Measurements from ENCODE around the gene SRSF10.
"Not testable (repeated sequence)": the region's sequence is repeated elsewhere in the genome, so short reads cannot be mapped to it uniquely, and the experiment has no call there.

SRSF10 gene

GRCh38 chr1:23960291-23961020, 19.7 kb downstream of the SRSF10 start:
- H3K36me3 Mint-ChIP-seq (ENCODE audit: insufficient read depth), result peaks cover 51% of the 10 kb centered on the region
- peak overlapping the region; percentile 100 for H3K4me3 Mint-ChIP-seq
- DNase-seq (ENCODE audit: low spot score in 2 of 2) (no peak), ATAC-seq (replicated peaks; ENCODE audit: extremely low read depth, poor library complexity, severe bottlenecking) (no peak)
- H3K9me3 Mint-ChIP-seq, result no peaks in the 10 kb centered on the region
- peak overlapping the region; percentile 100 for H3K27ac Mint-ChIP-seq (ENCODE audit: low read depth)
- H3K4me1 Mint-ChIP-seq, result peaks cover 51% of the 10 kb centered on the region
- H3K27me3 Mint-ChIP-seq, result no peaks in the 10 kb centered on the region

GRCh38 chr1:23959461-23960290, 20.5 kb downstream of the SRSF10 start, which contains the start of gene PNRC2:
Gene PNRC2 (plus strand): TSS chr1:23959828. CDS start chr1:23961458, 1,630 bp downstream.
- peak; percentile 86 for ATAC-seq (replicated peaks; ENCODE audit: extremely low read depth, poor library complexity, severe bottlenecking)
- Mint-ChIP-seq H3K27me3 (no peaks in the 10 kb centered on the region), H3K27ac (ENCODE audit: low read depth) (peak within 1 kb of the TSS; percentile 100), H3K9me3 (no peaks in the 10 kb centered on the region), H3K4me3 (peak within 1 kb of the TSS; percentile 100), H3K36me3 (ENCODE audit: insufficient read depth) (peaks cover 51% of the 10 kb centered on the region), H3K4me1 (peaks cover 45% of the 10 kb centered on the region)
- DNase-seq (ENCODE audit: low spot score in 2 of 2), result peak; percentile 92 to 94

DNA sequence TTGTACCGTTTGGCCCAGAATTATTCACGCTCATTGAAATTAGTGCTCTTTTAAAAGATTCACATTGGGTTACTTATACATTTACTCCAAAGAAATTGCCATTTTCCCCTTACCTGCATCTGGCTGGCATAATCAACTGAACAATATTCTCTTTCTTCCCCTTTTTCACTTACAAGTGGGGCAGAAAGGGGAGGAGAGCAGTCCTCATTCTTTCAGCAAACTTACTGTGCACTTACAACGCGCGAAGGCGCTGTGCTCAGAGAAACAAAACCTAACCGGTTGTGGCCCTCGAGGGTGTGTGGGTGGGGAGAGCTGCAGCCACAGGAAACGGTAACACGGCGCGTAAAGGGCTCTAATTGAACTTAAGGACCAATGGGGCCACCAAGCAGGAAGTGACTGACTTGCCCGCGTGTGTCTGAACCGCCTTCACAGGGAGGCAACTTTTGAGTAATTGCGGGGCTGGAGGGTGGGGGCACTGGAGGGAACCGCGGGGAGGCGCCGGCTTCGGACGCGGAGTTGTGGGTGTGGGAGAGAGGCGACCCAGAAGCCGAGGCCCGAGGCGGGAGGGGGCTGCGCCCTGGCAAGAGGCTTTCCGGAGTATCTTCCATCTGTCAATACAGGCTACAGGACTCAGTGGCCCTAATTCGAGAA, 21.2 kb downstream of the SRSF10 start:
- Mint-ChIP-seq H3K9me3 (no peaks in the 10 kb centered on the region), H3K36me3 (ENCODE audit: insufficient read depth) (peaks cover 45% of the 10 kb centered on the region), H3K4me3 (peak overlapping the region; percentile 100), H3K27me3 (no peaks in the 10 kb centered on the region), H3K27ac (ENCODE audit: low read depth) (peak overlapping the region; percentile 100), H3K4me1 (peaks cover 38% of the 10 kb centered on the region)
- DNase-seq (ENCODE audit: low spot score in 2 of 2) (peak; percentile 75 to 91), ATAC-seq (replicated peaks; ENCODE audit: extremely low read depth, poor library complexity, severe bottlenecking) (peak; percentile 90)

GRCh38 chr1:23958040-23958809, 21.9 kb downstream of the SRSF10 start:
- Mint-ChIP-seq H3K36me3 (ENCODE audit: insufficient read depth) (peaks cover 40% of the 10 kb centered on the region), H3K4me3 (peak overlapping the region; percentile 100), H3K27ac (ENCODE audit: low read depth) (peak overlapping the region; percentile 100), H3K4me1 (peaks cover 34% of the 10 kb centered on the region)
- H3K9me3 Mint-ChIP-seq; H3K27me3 Mint-ChIP-seq; DNase-seq (ENCODE audit: low spot score in 2 of 2); ATAC-seq (replicated peaks; ENCODE audit: extremely low read depth, poor library complexity, severe bottlenecking): not testable (repeated sequence)

- Mint-ChIP-seq H3K27ac (ENCODE audit: low read depth) (peak overlapping the region; percentile 100), H3K36me3 (ENCODE audit: insufficient read depth) (peaks cover 33% of the 10 kb centered on the region), H3K4me1 (peaks cover 34% of the 10 kb centered on the region), H3K27me3 (no peaks in the 10 kb centered on the region), H3K9me3 (no peaks in the 10 kb centered on the region), H3K4me3 (peak overlapping the region; percentile 20)
- DNase-seq (ENCODE audit: low spot score in 2 of 2) (no peak), ATAC-seq (replicated peaks; ENCODE audit: extremely low read depth, poor library complexity, severe bottlenecking) (no peak)
Observed at GRCh38 chr1:23957096-23957495, 23.0 kb downstream of the SRSF10 start.

DNA sequence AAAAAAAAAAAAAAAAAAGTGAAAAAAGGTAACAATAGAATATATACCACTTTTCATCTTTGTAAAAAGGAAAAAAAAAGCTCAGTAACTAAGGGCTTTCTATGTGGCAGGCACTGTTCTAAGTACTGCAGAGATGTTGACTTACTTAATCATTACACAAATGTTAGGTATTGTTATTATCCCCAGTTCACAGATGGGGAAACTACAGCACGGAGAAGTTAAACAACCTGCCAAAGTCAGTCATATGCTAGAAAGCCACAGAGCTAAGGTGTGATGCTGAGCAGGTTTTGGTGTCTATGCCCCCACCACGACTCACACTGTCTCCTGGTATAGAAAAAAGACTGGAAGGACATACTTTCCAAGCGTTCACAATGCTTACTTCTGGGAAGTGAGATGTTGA, 27.1 kb downstream of the SRSF10 start:
- ATAC-seq (replicated peaks; ENCODE audit: extremely low read depth, poor library complexity, severe bottlenecking), result no peak
- H3K4me3 Mint-ChIP-seq, result no peak overlapping the region
- no peaks in the 10 kb centered on the region for H3K27me3 Mint-ChIP-seq
- no peaks in the 10 kb centered on the region for H3K36me3 Mint-ChIP-seq (ENCODE audit: insufficient read depth)
- no peak for DNase-seq (ENCODE audit: low spot score in 2 of 2)
- no peaks in the 10 kb centered on the region for H3K9me3 Mint-ChIP-seq
- H3K27ac Mint-ChIP-seq (ENCODE audit: low read depth), result no peak overlapping the region
- H3K4me1 Mint-ChIP-seq, result peaks cover 2% of the 10 kb centered on the region

GRCh38 chr1:23947366-23947765, 32.8 kb downstream of the SRSF10 start:
- Mint-ChIP-seq H3K36me3 (ENCODE audit: insufficient read depth) (no peaks in the 10 kb centered on the region), H3K4me3 (no peak overlapping the region), H3K4me1 (no peaks in the 10 kb centered on the region), H3K9me3 (peaks cover 9% of the 10 kb centered on the region), H3K27ac (ENCODE audit: low read depth) (no peak overlapping the region), H3K27me3 (peaks cover 28% of the 10 kb centered on the region)
- DNase-seq (ENCODE audit: low spot score in 2 of 2) (no peak), ATAC-seq (replicated peaks; ENCODE audit: extremely low read depth, poor library complexity, severe bottlenecking) (no peak)

DNA sequence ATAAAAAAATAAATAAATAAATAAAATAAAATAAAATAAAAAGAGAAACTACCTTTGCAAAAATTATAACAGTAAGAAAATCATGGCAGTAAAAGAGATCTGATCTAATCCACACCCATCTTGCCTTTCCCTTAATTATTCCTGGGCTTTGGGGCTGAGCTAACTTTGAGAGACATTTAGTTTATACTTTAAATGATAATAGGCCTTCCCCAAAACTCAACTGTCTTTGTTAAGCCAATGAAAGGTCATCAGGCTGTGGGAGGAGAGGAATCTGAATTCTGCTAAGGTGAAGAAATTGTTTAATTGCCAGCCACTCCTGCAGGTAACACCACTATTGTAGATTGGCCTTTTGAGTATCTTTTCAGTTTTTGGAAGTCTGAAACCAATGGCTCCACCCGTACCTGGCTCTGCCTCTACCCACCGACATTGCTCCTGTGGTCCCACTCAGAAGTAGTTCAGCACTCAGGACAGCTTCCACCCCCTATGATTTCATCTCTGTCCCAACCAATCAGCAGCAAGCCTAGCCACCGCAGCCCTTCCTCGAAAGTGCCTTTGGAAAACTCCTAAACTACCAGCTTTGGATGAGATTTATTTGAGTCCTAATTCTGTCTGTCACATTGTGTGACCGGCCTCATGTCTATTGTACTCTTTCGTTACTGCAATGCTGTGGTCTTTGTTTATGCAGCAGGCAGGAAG, 43.5 kb downstream of the SRSF10 start:
- ATAC-seq (replicated peaks; ENCODE audit: extremely low read depth, poor library complexity, severe bottlenecking), result no peak
- no peaks in the 10 kb centered on the region for H3K9me3 Mint-ChIP-seq
- no peaks in the 10 kb centered on the region for H3K4me1 Mint-ChIP-seq
- DNase-seq (ENCODE audit: low spot score in 2 of 2), result no peak
- H3K36me3 Mint-ChIP-seq (ENCODE audit: insufficient read depth), result peaks cover 2% of the 10 kb centered on the region
- no peak overlapping the region for H3K4me3 Mint-ChIP-seq
- H3K27me3 Mint-ChIP-seq, result no peaks in the 10 kb centered on the region
- no peak overlapping the region for H3K27ac Mint-ChIP-seq (ENCODE audit: low read depth)

GRCh38 chr1:23931491-23931880, 48.6 kb downstream of the SRSF10 start:
- Mint-ChIP-seq H3K4me3 (no peak overlapping the region), H3K36me3 (ENCODE audit: insufficient read depth) (peaks cover 3% of the 10 kb centered on the region), H3K9me3 (no peaks in the 10 kb centered on the region), H3K27ac (ENCODE audit: low read depth) (no peak overlapping the region), H3K27me3 (peaks cover 11% of the 10 kb centered on the region), H3K4me1 (no peaks in the 10 kb centered on the region)
- DNase-seq (ENCODE audit: low spot score in 2 of 2) (no peak), ATAC-seq (replicated peaks; ENCODE audit: extremely low read depth, poor library complexity, severe bottlenecking) (no peak)

- DNase-seq (ENCODE audit: low spot score in 2 of 2) (no peak), ATAC-seq (replicated peaks; ENCODE audit: extremely low read depth, poor library complexity, severe bottlenecking) (no peak)
- H3K27ac Mint-ChIP-seq (ENCODE audit: low read depth), result no peak overlapping the region
- peaks cover 11% of the 10 kb centered on the region for H3K27me3 Mint-ChIP-seq
- H3K9me3 Mint-ChIP-seq, result no peaks in the 10 kb centered on the region
- H3K4me1 Mint-ChIP-seq, result no peaks in the 10 kb centered on the region
- no peak overlapping the region for H3K4me3 Mint-ChIP-seq
- H3K36me3 Mint-ChIP-seq (ENCODE audit: insufficient read depth), result peaks cover 3% of the 10 kb centered on the region
Observed at GRCh38 chr1:23930861-23931490, 49.2 kb downstream of the SRSF10 start.

- Mint-ChIP-seq H3K4me3 (no peak overlapping the region), H3K9me3 (no peaks in the 10 kb centered on the region), H3K27ac (ENCODE audit: low read depth) (no peak overlapping the region), H3K4me1 (no peaks in the 10 kb centered on the region), H3K27me3 (peaks cover 11% of the 10 kb centered on the region), H3K36me3 (ENCODE audit: insufficient read depth) (peaks cover 3% of the 10 kb centered on the region)
- DNase-seq (ENCODE audit: low spot score in 2 of 2), result no peak
- no peak for ATAC-seq (replicated peaks; ENCODE audit: extremely low read depth, poor library complexity, severe bottlenecking)
Observed at GRCh38 chr1:23930270-23930669, 49.9 kb downstream of the SRSF10 start.

Data from central memory CD8-positive, alpha-beta T cell (primary cell).